Vagina (tissue), 2 donors: ENCODE measurements around the gene TMEM192. TPM values are rescaled to one million over a fixed set of nuclear protein-coding genes. Genes with fewer than 3 reads are reported as not detected.

ENCODE experiments used
- DNase-seq, 2 donors: peaks; one replicate each; pipeline ENCODE4 v3.0.0-alpha.2; 2017; ENCODE audit errors: extremely low spot score in 2 of 2
- H3K27ac ChIP-seq: fragments of 200-600 bp; sonication (generic); one replicate; pipeline ENCODE4 v1.5.1; 2019
- H3K27me3 ChIP-seq: fragments of 200-600 bp; sonication (generic); one replicate; pipeline ENCODE4 v1.5.1; 2019
- H3K36me3 ChIP-seq, 2 donors: fragments of 200-600 bp; sonication (generic); one replicate each; pipeline ENCODE4 v1.5.1; 2017 to 2019
- H3K4me1 ChIP-seq: fragments of 200-600 bp; sonication (generic); one replicate; pipeline ENCODE4 v1.5.1; 2019
- H3K4me3 ChIP-seq, 2 donors: fragments of 200-600 bp; sonication (generic); 1 replicate in 1 of 2; 2 replicates in 1 of 2; pipeline ENCODE4 v1.5.1; 2016 to 2019
- H3K9me3 ChIP-seq: fragments of 200-600 bp; sonication (generic); one replicate; pipeline ENCODE4 v1.5.1; 2019
- POLR2A ChIP-seq, 2 donors: fragments of 450-650 bp; IDR thresholded peaks; one replicate each; pipeline ENCODE4 v1.6.1; 2017; ENCODE audit warnings: antibody characterized with exemption in 2 of 2, mild to moderate bottlenecking in 2 of 2, moderate library complexity in 2 of 2
- POLR2AphosphoS5 ChIP-seq, 2 donors: sonication (generic); formaldehyde crosslinking; IDR thresholded peaks; one replicate each; pipeline ENCODE4 v1.9.0; 2017; ENCODE audit warnings: antibody characterized with exemption in 2 of 2, mild to moderate bottlenecking in 2 of 2, low read depth in 1 of 2; ENCODE audit not compliant: insufficient read depth in 1 of 2
- intact Hi-C: fragments of 100-400 bp; cut with DNase I; formaldehyde crosslinking; loops from one replicate; pipeline ENCODE4 v1.15.1; 2023
- total RNA-seq: library from RNA; depleted of rRNA; stranded (reverse); fragments of >200 nt; gene quantifications from one replicate; pipeline ENCODE4 v1.2.3, GENCODE V29; 2016
- TF ChIP-seq, protein P1 (sequence below), 3 experiments: fragments of 450-650 bp in 2 of 3; fragments of 200-600 bp in 1 of 3; sonication (generic) in 1 of 3; IDR thresholded peaks; one replicate each; pipeline ENCODE4 v1.5.1; 2017 to 2019; ENCODE audit warnings: antibody characterized with exemption in 3 of 3, mild to moderate bottlenecking in 2 of 3, moderate library complexity in 2 of 3

TMEM192 gene
- total RNA-seq, 1 donor from 2014 or later, result 7.1 TPM

DNA sequence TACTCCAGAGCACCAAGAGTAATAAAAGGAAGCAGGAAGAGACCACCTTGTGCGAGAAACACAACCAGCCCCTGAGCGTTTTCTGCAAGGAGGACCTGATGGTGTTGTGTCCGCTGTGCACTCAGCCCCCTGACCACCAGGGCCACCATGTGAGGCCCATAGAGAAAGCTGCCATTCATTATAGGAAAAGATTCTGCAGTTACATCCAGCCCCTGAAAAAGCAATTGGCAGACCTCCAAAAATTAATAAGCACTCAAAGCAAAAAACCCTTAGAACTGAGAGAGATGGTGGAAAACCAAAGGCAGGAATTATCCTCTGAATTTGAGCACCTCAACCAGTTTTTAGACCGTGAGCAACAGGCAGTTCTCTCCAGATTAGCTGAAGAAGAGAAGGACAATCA is 53.3 kb downstream of the TMEM192 start:
- Histone ChIP-seq H3K36me3 (no peaks in the 10 kb centered on the region), H3K4me1 (no peaks in the 10 kb centered on the region), H3K27ac (no peak overlapping the region), H3K4me3 (no peak overlapping the region), H3K27me3 (no peaks in the 10 kb centered on the region), H3K9me3 (no peaks in the 10 kb centered on the region)
- no peak for DNase-seq
- intact Hi-C loops, result no loop called here
- TF ChIP-seq POLR2AphosphoS5 (IDR thresholded peaks at IDR 0.05; ENCODE audit: insufficient read depth in 1 of 2, low read depth in 1 of 2), result no peak
- no peak for TF ChIP-seq POLR2A (IDR thresholded peaks at IDR 0.05)
- TF ChIP-seq, protein P1, sequence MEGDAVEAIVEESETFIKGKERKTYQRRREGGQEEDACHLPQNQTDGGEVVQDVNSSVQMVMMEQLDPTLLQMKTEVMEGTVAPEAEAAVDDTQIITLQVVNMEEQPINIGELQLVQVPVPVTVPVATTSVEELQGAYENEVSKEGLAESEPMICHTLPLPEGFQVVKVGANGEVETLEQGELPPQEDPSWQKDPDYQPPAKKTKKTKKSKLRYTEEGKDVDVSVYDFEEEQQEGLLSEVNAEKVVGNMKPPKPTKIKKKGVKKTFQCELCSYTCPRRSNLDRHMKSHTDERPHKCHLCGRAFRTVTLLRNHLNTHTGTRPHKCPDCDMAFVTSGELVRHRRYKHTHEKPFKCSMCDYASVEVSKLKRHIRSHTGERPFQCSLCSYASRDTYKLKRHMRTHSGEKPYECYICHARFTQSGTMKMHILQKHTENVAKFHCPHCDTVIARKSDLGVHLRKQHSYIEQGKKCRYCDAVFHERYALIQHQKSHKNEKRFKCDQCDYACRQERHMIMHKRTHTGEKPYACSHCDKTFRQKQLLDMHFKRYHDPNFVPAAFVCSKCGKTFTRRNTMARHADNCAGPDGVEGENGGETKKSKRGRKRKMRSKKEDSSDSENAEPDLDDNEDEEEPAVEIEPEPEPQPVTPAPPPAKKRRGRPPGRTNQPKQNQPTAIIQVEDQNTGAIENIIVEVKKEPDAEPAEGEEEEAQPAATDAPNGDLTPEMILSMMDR (IDR thresholded peaks at IDR 0.05), result no peak

DNA sequence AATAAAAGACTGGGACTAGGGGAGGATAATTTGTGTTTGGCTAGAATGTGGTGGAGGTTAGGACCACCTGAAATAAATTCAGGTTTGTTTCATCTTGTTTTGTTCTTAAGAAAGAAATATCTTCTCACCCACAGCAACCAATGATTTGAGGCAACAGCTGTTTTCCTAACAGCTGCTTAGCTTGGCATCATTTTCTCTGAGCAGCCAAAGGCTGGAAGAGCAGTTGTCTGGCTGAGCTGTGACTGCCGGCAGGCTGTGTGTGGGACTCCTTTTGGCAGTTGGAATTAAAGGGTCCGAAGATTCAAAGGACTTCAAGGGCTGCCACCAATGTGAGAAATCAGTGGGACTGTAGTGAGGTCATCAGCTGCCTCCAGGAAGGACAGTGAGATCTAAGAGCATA is 54.0 kb downstream of the TMEM192 start:
- no peak overlapping the region for H3K27ac ChIP-seq
- no peaks in the 10 kb centered on the region for H3K9me3 ChIP-seq
- no peaks in the 10 kb centered on the region for H3K27me3 ChIP-seq
- intact Hi-C loops, result no loop called here
- H3K4me3 ChIP-seq, result no peak overlapping the region
- TF ChIP-seq, protein P1 (IDR thresholded peaks at IDR 0.05), result no peak
- no peak for TF ChIP-seq POLR2AphosphoS5 (IDR thresholded peaks at IDR 0.05; ENCODE audit: insufficient read depth in 1 of 2, low read depth in 1 of 2)
- no peak for TF ChIP-seq POLR2A (IDR thresholded peaks at IDR 0.05)
- no peaks in the 10 kb centered on the region for H3K4me1 ChIP-seq
- DNase-seq, result no peak
- no peaks in the 10 kb centered on the region for H3K36me3 ChIP-seq

DNA sequence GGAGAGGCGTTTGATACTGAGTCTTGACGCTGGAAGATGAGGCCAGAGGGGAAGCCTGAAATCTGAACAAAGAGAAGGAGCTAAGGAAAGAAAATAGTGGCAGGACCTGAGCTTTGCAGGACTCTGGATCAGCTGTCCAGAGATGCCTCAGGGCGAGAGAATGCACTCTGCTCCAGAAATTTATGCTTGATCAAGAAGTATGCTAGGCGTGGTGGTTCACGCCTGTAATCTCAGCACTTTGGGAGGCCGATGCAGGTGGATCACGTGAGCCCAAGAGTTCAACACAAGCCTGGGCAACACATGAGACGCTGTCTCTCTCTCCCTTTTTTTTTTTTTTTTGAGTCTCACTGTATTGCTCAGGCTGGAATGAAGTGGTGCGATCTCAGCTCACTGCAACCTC is 57.1 kb downstream of the TMEM192 start:
- Histone ChIP-seq H3K4me3 (no peak overlapping the region), H3K4me1 (no peaks in the 10 kb centered on the region), H3K27me3 (no peaks in the 10 kb centered on the region), H3K9me3 (no peaks in the 10 kb centered on the region), H3K36me3 (no peaks in the 10 kb centered on the region), H3K27ac (no peak overlapping the region)
- TF ChIP-seq POLR2A (IDR thresholded peaks at IDR 0.05) (no peak), POLR2AphosphoS5 (IDR thresholded peaks at IDR 0.05; ENCODE audit: insufficient read depth in 1 of 2, low read depth in 1 of 2) (no peak)
- TF ChIP-seq, protein P1 (IDR thresholded peaks at IDR 0.05), result no peak
- intact Hi-C loops, result no loop called here
- no peak for DNase-seq

DNA sequence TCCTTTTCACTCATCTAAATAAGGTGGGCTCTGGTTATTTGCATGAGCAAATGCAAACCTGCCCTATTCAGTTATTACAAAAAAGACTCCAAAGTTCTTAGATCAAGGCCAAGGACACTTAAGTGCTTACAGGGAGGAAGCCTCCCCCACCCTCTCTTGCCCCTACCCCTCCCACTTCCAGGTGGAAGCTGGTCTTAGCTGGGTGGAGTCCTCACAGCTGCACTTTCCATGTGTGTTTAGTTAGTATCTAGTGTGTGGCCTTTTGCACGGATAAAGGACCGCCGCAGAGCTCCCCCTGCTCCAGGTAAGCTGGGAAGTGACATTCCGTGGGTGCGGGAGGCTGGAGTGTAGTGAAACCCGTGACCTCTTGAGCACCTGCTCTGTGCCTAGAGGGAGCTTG is 59.0 kb downstream of the TMEM192 start, which contains the start of gene TRIM75:
TSS of gene TRIM75 (plus strand) at position 222 of the 400 bp plus-strand sequence. CDS start 5,282 bp downstream, outside the sequence.
- Histone ChIP-seq H3K4me3 (no peak within 1 kb of the TSS), H3K9me3 (no peaks in the 10 kb centered on the region), H3K4me1 (no peaks in the 10 kb centered on the region), H3K27me3 (no peaks in the 10 kb centered on the region), H3K27ac (no peak within 1 kb of the TSS), H3K36me3 (no peaks in the 10 kb centered on the region)
- no peak for DNase-seq
- no peak for TF ChIP-seq POLR2AphosphoS5 (IDR thresholded peaks at IDR 0.05; ENCODE audit: insufficient read depth in 1 of 2, low read depth in 1 of 2)
- TF ChIP-seq POLR2A (IDR thresholded peaks at IDR 0.05), result no peak
- TF ChIP-seq, protein P1 (IDR thresholded peaks at IDR 0.05), result no peak
- intact Hi-C loops, result no loop called here

DNA sequence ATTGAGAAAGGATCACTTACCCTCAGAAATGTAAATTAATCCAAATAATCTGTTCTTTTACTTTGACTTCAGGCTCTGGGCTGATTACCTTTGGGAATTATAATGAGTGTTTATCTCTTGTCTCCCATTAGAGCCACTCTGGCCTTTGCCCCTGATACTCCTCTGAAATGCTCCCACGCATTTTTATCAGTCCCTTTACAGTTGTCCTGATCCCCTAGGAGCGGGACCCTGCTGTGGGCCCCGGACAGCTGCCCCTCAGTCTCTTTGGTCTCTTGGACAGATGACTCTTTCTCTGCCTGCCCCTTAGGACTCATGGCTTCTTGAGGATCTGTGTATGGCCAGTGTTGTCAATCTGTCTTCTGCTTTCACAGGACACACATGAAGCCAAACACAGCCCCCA is 60.0 kb downstream of the TMEM192 start:
- H3K27me3 ChIP-seq, result no peaks in the 10 kb centered on the region
- DNase-seq, result no peak
- no peak overlapping the region for H3K4me3 ChIP-seq
- H3K36me3 ChIP-seq, result no peaks in the 10 kb centered on the region
- intact Hi-C loops, result no loop called here
- no peaks in the 10 kb centered on the region for H3K9me3 ChIP-seq
- H3K27ac ChIP-seq, result no peak overlapping the region
- H3K4me1 ChIP-seq, result no peaks in the 10 kb centered on the region
- no peak for TF ChIP-seq POLR2AphosphoS5 (IDR thresholded peaks at IDR 0.05; ENCODE audit: insufficient read depth in 1 of 2, low read depth in 1 of 2)
- TF ChIP-seq, protein P1 (IDR thresholded peaks at IDR 0.05), result no peak
- no peak for TF ChIP-seq POLR2A (IDR thresholded peaks at IDR 0.05)
